GM18502 (cell line): Measurements from ENCODE around the gene LAD1.

Experiments used
- ATAC-seq: cut with Tn5 transposase; IDR thresholded peaks from one replicate; pipeline ENCODE4 v1.9.1; 2021; ENCODE audit warnings: mild to moderate bottlenecking; ENCODE audit not compliant: unreplicated experiment, poor library complexity

LAD1 gene

GRCh38 chr1:201419746-201420607 is 20.9 kb upstream of the LAD1 start:
- ATAC-seq: no peak

DNA sequence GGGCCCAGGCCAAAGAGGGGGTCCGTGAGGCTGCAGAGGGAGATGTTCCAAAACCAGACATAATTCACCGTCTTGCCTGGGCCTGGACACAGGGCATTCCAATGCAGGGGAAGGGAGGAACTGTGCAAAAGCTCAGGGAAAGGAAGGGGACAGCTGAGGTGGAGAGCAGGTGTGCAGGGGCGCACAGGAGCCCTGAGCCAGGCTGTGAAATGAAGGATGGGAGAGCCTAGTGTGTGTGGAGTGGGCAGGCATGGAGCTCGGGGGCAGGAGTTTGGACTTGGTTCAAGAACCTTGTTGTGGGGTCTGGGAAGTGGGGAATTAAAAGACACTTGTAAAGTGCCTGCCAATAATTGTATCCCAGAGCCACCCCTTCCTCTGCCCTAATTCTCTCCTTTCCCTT is 20.1 kb upstream of the LAD1 start:
- ATAC-seq: no peak

DNA sequence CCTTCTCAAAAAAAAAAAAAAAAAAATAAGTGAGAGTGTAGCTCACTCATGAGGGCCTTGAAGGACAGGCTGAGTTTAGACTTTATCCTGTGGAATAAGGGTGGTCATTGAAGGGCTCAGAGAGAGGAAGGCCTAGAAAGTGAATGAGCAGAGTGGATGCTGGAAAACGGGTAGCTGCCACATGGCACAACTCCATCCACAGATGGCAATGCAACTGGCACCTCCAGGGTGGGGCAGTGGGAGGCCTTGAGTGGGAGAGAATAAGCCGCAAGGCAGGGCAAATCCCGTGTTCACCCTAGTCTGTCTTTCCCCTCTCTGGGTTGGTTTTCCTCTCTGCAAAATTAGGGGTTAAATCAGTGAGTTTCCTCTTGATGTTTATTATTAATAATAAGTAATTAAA is 19.3 kb upstream of the LAD1 start:
- ATAC-seq: no peak

- ATAC-seq: no peak
Observed at GRCh38 chr1:201414051-201414738, 15.1 kb upstream of the LAD1 start.

GRCh38 chr1:201411292-201411691 is 12.2 kb upstream of the LAD1 start:
- no peak for ATAC-seq

- no peak for ATAC-seq
Observed at GRCh38 chr1:201409440-201409839, 10.3 kb upstream of the LAD1 start.

- ATAC-seq: no peak
Observed at GRCh38 chr1:201408834-201409200, 9.7 kb upstream of the LAD1 start.

GRCh38 chr1:201408176-201408833 is 9.2 kb upstream of the LAD1 start:
- peak; percentile 55 for ATAC-seq

DNA sequence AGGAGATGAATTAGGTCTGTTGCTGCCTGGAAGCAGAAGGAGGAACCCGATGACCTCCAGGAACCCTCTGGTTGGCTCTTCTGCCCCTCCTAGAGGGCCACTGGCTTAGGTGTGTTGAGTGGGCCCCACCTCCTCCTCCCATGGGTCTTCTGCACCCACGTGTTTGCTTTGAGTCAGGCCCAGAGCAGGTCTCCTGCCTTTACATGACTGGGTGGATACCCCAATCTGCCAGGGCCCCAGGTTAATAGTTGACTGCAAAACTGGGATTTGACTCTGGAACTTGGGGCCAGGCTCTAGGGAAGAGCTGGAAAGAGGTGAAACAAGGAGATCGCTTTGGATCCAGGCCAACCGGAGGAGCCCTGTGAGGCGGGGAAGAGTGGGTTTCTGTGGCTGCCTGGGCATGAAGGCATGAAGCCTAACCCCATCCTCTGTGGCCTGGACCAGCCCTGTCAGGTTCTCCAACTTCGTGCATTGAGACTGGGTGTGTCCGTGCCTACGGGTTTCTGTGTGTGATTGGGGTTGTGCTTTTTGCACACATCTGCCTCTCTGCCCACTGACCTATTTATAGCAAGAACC is 7.8 kb upstream of the LAD1 start:
- no peak for ATAC-seq

- ATAC-seq: no peak
Observed at GRCh38 chr1:201405484-201405831, 6.3 kb upstream of the LAD1 start.

- ATAC-seq: no peak
Observed at GRCh38 chr1:201404722-201405483, 5.8 kb upstream of the LAD1 start.

DNA sequence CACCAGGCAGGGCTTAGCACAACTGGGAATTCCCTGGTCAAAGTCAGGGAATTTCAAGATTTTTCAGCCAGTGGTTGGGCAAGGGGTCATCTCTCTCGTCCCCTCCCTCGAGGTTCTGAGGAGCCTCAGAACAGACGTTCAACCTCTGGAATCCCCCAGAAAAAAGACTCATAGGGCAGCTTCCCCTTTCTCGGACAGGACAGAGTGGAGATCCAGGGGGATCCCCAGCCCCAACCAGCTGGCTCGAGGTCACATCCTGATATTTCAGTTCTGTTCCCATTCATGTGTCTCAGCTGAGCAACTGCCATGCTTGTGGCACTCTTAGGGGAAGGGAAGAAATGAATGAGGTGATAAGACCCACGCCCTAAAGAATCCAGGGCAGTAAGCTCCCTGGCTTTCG is 4.9 kb upstream of the LAD1 start:
- ATAC-seq: no peak

DNA sequence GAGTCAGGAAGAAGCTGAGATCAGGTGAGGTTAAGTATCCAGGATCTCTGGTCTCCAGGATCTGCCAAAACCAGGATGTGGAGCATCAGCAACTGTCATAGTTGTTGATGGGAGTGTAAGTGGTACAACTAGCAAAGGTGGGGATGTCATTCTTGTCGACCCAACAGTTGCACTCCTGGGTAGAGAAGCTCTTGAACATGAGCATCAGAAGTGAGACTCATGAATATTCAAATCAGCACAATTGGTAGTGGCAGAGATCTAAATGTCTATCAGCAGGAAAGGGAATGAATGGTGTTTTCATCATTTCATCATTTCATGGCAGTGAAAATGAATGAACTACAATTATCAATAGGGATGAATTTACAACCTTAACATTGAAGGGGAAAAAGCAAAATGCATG is 4.2 kb upstream of the LAD1 start:
- ATAC-seq: no peak

- ATAC-seq: no peak
Observed at GRCh38 chr1:201401700-201402099, 2.6 kb upstream of the LAD1 start.

GRCh38 chr1:201400852-201401230 is 1.7 kb upstream of the LAD1 start:
- no peak for ATAC-seq

DNA sequence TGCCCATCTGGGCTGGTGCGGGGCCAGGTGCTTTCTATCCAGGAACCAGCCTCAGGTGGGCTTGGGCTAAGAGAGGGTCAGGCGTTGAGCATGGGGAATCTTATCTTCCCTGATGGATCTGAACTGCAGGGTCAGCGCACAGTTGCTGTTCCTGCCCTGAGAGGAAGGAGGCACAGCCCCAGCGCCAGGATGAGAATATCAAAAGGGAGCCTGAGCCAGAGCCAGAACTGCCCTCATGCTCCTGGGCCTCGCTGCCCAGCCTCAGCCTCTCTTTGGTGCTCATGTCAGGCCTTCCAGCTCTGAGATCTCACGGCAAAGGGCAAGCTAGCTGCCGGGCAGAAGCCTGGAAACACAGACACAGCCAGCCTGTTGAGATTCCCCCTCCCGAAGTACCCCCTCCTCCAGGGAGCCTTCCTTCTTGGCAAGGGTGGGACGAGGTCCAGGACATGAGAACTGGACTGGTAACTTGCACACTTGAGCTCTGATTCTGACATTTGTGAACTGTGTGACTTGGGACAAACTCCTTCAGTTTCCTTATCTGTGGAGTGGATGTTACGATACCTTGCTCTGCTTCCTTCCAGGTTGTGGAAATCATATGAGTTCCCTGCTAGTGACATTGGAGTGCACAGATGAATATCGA is 1.2 kb upstream of the LAD1 start:
- ATAC-seq: no peak

- ATAC-seq: no peak
Observed at GRCh38 chr1:201399352-201400126, 415 bp upstream of the LAD1 start.

GRCh38 chr1:201397675-201398074 is 1.4 kb downstream of the LAD1 start:
- no peak for ATAC-seq

DNA sequence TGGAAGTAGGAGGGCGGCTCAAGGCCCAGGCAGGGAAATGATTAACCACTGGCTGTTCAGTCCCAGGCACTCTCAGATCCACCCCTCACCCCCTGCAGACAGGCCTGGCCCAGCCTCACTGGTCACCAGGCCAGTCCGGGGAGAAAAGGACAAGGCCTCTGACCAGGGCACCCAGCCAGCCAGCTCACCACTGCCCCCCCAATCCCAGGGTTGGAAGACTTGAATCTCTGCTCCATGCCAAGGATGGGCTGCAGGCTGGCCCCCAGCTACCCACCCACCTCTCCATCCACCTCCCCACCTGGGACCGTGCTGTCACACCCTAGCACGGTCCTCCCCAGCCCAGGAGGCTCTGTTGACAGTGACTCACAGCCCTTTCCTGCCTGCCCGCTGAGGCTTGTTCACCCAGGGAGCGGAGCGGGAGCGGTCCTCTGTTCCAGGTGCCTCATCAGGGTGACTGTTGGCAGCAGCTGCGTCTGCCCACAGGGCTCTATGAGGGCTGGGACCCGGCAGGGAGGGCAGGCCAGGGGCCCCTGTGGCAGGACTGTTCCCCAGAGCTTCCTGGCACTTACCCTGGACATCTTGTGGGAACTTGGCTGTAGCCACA is 2.2 kb downstream of the LAD1 start:
- no peak for ATAC-seq
